HG03108 (cell line): ENCODE results near the gene TENM4.

ENCODE experiments used
- ATAC-seq: cut with Tn5 transposase; IDR thresholded peaks from one replicate; pipeline ENCODE4 v1.9.1; 2021; ENCODE audit warnings: moderate library complexity; ENCODE audit not compliant: unreplicated experiment

Gene TENM4

GRCh38 chr11:78952890-78953289 lies 487.9 kb downstream of the TENM4 start:
- ATAC-seq, result no peak

- no peak for ATAC-seq
Observed at GRCh38 chr11:78952175-78952574, 488.7 kb downstream of the TENM4 start.

GRCh38 chr11:78949976-78950690 lies 490.7 kb downstream of the TENM4 start:
- no peak for ATAC-seq

GRCh38 chr11:78946945-78947902 lies 493.6 kb downstream of the TENM4 start:
- ATAC-seq, result no peak

GRCh38 chr11:78943841-78944240 lies 497.0 kb downstream of the TENM4 start:
- ATAC-seq, result no peak

GRCh38 chr11:78943154-78943553 lies 497.7 kb downstream of the TENM4 start:
- no peak for ATAC-seq

GRCh38 chr11:78941226-78941851 lies 499.5 kb downstream of the TENM4 start:
- no peak for ATAC-seq

- no peak for ATAC-seq
Observed at GRCh38 chr11:78940500-78941225, 500.2 kb downstream of the TENM4 start.

GRCh38 chr11:78938971-78939370 lies 501.9 kb downstream of the TENM4 start:
- no peak for ATAC-seq

GRCh38 chr11:78938036-78938435 lies 502.8 kb downstream of the TENM4 start:
- ATAC-seq, result no peak

GRCh38 chr11:78935398-78936068 lies 505.3 kb downstream of the TENM4 start:
- no peak for ATAC-seq

GRCh38 chr11:78933350-78933749 lies 507.5 kb downstream of the TENM4 start:
- no peak for ATAC-seq

- ATAC-seq, result no peak
Observed at GRCh38 chr11:78932757-78933156, 508.1 kb downstream of the TENM4 start.

GRCh38 chr11:78931891-78932290 lies 508.9 kb downstream of the TENM4 start:
- no peak for ATAC-seq

- no peak for ATAC-seq
Observed at GRCh38 chr11:78930810-78931523, 509.9 kb downstream of the TENM4 start.

- ATAC-seq, result no peak
Observed at GRCh38 chr11:78929906-78930220, 511.0 kb downstream of the TENM4 start.

- no peak for ATAC-seq
Observed at GRCh38 chr11:78929207-78929905, 511.5 kb downstream of the TENM4 start.

GRCh38 chr11:78927511-78927910 lies 513.3 kb downstream of the TENM4 start:
- ATAC-seq, result no peak

- no peak for ATAC-seq
Observed at GRCh38 chr11:78926633-78927338, 514.0 kb downstream of the TENM4 start.
